Thoracic aorta (tissue), 2 donors: ENCODE measurements around the gene LMLN. TPM values are rescaled to one million over a fixed set of nuclear protein-coding genes. Genes with fewer than 3 reads are reported as not detected.

Experiments used
- ATAC-seq: fragments of 150-250 bp; one replicate; pipeline ENCODE4 v1.8.0; 2017; ENCODE audit warnings: low read depth; ENCODE audit not compliant: insufficient number of reproducible peaks, low FRiP score
- DNase-seq: peaks from one replicate; pipeline ENCODE4 v3.0.0-alpha.2; 2020; ENCODE audit warnings: low spot score
- H3K27ac ChIP-seq, 2 donors: fragments of 200-600 bp; sonication (generic); 1 replicate in 1 of 2; 2 replicates in 1 of 2; pipeline ENCODE4 v1.5.1; 2016; ENCODE audit warnings: mild to moderate bottlenecking in 2 of 2, moderate library complexity in 2 of 2
- H3K27me3 ChIP-seq: fragments of 200-600 bp; sonication (generic); replicated peaks from 2 replicates; pipeline ENCODE4 v1.6.0; 2016; ENCODE audit warnings: mild to moderate bottlenecking; ENCODE audit not compliant: insufficient read depth
- H3K36me3 ChIP-seq: fragments of 200-600 bp; sonication (generic); one replicate; pipeline ENCODE4 v1.5.1; 2016
- H3K4me1 ChIP-seq, 2 donors: fragments of 200-600 bp; sonication (generic); 1 replicate in 1 of 2; 2 replicates in 1 of 2; pipeline versions ENCODE4 v1.5.1 to v1.6.0; 2016; ENCODE audit warnings: low read depth in 2 of 2, mild to moderate bottlenecking in 1 of 2; ENCODE audit not compliant: control insufficient read depth in 1 of 2
- H3K4me3 ChIP-seq: fragments of 200-600 bp; sonication (generic); 2 replicates; pipeline ENCODE4 v1.5.1; 2016; ENCODE audit warnings: mild to moderate bottlenecking
- H3K9me3 ChIP-seq: fragments of 200-600 bp; sonication (generic); 2 replicates; pipeline ENCODE4 v1.5.1; 2016
- CTCF ChIP-seq: fragments of 200-600 bp; sonication (generic); IDR thresholded peaks from one replicate; pipeline ENCODE4 v1.5.1; 2019; ENCODE audit warnings: antibody characterized with exemption
- total RNA-seq, 2 donors: library from RNA; depleted of rRNA; stranded (reverse); fragments of >200 nt; gene quantifications; one replicate each; pipeline versions ENCODE4 v1.1.0 to v1.2.3, GENCODE V29; 2016

The LMLN gene
- total RNA-seq, 2 donors from 2014 or later = 1.2 to 4.1 TPM

- no peaks in the 10 kb centered on the region for H3K27me3 ChIP-seq
- no peaks in the 10 kb centered on the region for H3K36me3 ChIP-seq
- H3K27ac ChIP-seq = no peak overlapping the region
- no peaks in the 10 kb centered on the region for H3K4me1 ChIP-seq
- DNase-seq (no peak), ATAC-seq (no peak)
- no peak for TF ChIP-seq CTCF
- H3K4me3 ChIP-seq = no peak overlapping the region
- H3K9me3 ChIP-seq = no peaks in the 10 kb centered on the region
Observed at GRCh38 chr3:198025644-198026043, 65.6 kb downstream of the LMLN start.

GRCh38 chr3:198026620-198027019 lies 66.6 kb downstream of the LMLN start:
- H3K4me1 ChIP-seq = no peaks in the 10 kb centered on the region
- H3K27ac ChIP-seq = no peak overlapping the region
- no peaks in the 10 kb centered on the region for H3K9me3 ChIP-seq
- H3K27me3 ChIP-seq = no peaks in the 10 kb centered on the region
- no peaks in the 10 kb centered on the region for H3K36me3 ChIP-seq
- no peak for TF ChIP-seq CTCF
- no peak for ATAC-seq
- H3K4me3 ChIP-seq = no peak overlapping the region
- DNase-seq = no peak

GRCh38 chr3:198027045-198027798 lies 67.2 kb downstream of the LMLN start:
- H3K9me3 ChIP-seq = no peaks in the 10 kb centered on the region
- H3K4me1 ChIP-seq = no peaks in the 10 kb centered on the region
- ATAC-seq (no peak), DNase-seq (no peak)
- H3K27ac ChIP-seq = no peak overlapping the region
- H3K36me3 ChIP-seq = no peaks in the 10 kb centered on the region
- no peak for TF ChIP-seq CTCF
- H3K27me3 ChIP-seq = no peaks in the 10 kb centered on the region
- H3K4me3 ChIP-seq = no peak overlapping the region

- DNase-seq (no peak), ATAC-seq (no peak)
- H3K36me3 ChIP-seq = no peaks in the 10 kb centered on the region
- H3K27me3 ChIP-seq = no peaks in the 10 kb centered on the region
- no peaks in the 10 kb centered on the region for H3K4me1 ChIP-seq
- H3K27ac ChIP-seq = no peak overlapping the region
- no peak overlapping the region for H3K4me3 ChIP-seq
- TF ChIP-seq CTCF = no peak
- no peaks in the 10 kb centered on the region for H3K9me3 ChIP-seq
Observed at GRCh38 chr3:198027799-198028390, 67.9 kb downstream of the LMLN start.

GRCh38 chr3:198028718-198029117 lies 68.7 kb downstream of the LMLN start:
- ATAC-seq = no peak
- Histone ChIP-seq H3K9me3 (no peaks in the 10 kb centered on the region), H3K36me3 (no peaks in the 10 kb centered on the region), H3K27me3 (no peaks in the 10 kb centered on the region), H3K27ac (no peak overlapping the region), H3K4me1 (no peaks in the 10 kb centered on the region), H3K4me3 (no peak overlapping the region)
- no peak for TF ChIP-seq CTCF
- DNase-seq = no peak
